HG02970 (cell line): ENCODE results near the gene SGPP2.
"Not testable (repeated sequence)": the region's sequence is repeated elsewhere in the genome, so short reads cannot be mapped to it uniquely, and the experiment has no call there.

Experiments used
- ATAC-seq: cut with Tn5 transposase; IDR thresholded peaks from one replicate; pipeline ENCODE4 v1.9.1; 2021; ENCODE audit warnings: mild to moderate bottlenecking, moderate library complexity, moderate number of reproducible peaks; ENCODE audit not compliant: unreplicated experiment, low FRiP score

Gene SGPP2

DNA sequence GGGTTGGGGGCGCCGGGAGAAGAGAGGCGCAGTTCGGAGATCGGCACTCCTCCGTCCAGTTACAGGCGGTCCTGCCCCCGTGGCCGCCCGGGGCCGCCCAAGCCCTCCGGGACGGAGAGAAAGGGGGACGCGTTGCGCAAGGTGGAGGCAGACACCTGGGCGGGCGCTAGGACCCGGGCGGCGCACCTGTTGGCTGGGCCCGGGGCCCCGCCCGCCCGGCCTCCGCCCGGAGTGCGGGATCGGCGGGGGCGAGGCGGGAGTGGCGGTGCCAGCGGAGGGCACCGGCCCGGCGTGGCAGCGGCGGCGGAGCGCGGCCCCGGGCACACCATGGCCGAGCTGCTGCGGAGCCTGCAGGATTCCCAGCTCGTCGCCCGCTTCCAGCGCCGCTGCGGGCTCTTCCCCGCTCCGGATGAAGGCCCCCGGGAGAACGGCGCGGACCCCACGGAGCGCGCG lies at the start of gene SGPP2:
SGPP2 (plus strand) TSS at position 268 of the 453 bp plus-strand sequence; CDS start at position 328, 60 bp downstream.
- ATAC-seq, result no peak

- ATAC-seq, result no peak
Measured at GRCh38 chr2:222375798-222376197, 48.5 kb upstream of the SGPP2 start.

GRCh38 chr2:222380456-222380855 lies 43.9 kb upstream of the SGPP2 start:
- no peak for ATAC-seq

GRCh38 chr2:222381566-222381965 lies 42.8 kb upstream of the SGPP2 start:
- ATAC-seq, result no peak

GRCh38 chr2:222383255-222383654 lies 41.1 kb upstream of the SGPP2 start:
- no peak for ATAC-seq

DNA sequence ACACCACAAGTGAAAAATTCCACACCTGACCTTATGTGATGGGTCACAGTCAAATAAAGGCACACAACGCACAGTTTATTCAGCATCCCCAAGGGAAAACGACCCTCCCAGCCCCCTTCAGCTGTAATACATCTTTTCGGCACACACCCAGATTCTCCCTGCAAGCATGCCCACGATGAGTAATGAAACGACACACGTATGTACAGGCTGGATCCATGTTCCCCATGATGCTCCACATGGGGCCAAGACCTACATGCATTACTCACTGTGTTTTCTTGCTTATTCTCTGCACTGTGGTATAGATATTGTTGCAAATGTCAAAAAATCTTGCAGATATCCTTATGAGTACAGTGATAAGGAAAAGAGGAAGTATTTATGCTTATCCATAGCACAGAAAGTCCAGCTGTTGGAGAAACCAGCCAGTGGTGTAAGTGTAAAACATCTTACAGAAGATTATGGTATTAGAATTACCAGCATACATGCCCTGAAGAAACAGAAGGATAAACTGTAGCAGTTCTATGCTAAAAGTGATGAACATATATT lies 32.5 kb upstream of the SGPP2 start:
- ATAC-seq, result no peak

GRCh38 chr2:222393733-222394267 lies 30.5 kb upstream of the SGPP2 start:
- ATAC-seq, result no peak

DNA sequence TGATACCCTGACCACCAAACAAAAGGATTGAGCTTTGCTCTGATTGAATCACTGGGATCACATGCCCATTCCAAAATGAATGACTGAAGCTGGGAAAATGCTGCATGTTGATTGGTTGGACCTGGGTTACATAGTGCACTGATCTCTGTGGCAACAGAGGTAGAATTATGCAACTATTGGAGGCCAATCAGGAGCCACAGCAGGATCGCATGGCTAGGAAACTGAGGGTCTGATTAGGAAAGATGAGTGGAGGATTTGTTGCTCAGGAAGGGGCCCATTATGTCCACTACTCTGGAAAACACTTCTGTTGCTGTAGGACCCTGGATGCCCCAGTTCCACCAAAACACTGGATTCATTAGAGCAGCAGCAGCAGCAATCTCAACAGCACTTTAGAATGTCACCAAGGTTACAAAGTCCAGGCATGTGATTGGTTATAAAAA lies 25.9 kb upstream of the SGPP2 start:
- ATAC-seq, result no peak

GRCh38 chr2:222399038-222399783 lies 25.1 kb upstream of the SGPP2 start:
- no peak for ATAC-seq

DNA sequence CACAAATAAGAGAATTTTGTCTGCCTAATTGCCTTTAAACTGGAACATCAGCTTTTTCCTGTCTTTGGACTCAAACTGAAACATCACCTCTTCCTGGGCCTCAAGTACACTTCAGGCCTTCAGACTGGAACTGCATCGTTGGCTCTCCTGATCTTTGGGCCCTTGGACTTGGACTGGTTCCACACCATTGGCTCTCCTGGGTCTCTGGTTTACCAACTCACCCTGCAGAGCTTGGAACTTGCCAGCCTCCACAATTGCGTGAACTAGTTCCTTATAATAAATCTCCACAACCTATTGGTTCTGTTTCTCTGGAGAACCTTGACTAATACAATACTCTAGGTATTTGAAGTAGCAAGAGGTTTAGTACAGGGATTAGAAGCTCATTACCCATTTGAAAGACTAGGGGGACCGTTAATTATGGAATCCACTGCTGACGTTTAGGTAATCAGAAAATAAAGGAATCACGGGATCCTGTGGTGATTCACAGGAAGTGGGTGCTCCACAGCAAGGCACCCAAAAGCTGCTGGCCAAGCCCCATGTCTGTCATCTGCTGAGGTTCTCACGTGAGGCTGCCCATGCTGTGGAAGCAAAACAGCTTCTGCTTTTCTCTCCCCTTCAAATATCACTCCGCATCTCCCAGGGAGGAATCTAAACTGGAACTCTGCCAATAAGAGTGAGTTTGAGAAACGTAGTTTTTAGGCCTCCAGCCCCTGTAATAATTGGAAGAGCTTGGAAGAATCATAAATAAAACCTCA lies 20.0 kb upstream of the SGPP2 start:
- no peak for ATAC-seq

DNA sequence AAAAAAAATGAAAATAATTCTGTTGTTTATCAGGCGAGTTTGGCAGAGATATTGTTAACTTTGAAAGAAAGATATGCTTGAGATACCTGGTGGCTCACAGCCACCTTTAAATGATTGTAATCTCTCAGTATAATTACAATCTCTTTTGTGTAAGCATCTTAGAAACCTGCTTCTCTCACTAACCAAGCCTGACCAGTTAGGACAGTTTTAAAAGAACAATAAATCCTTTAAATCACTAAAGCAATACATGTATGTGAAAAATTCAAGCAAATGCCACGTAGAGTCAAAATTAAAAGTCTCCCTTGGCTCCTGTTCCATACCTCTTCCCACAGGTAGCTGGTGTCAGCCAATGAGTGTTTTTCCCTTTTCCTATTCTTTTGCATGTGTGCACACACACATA lies 15.7 kb upstream of the SGPP2 start:
- ATAC-seq, result no peak

DNA sequence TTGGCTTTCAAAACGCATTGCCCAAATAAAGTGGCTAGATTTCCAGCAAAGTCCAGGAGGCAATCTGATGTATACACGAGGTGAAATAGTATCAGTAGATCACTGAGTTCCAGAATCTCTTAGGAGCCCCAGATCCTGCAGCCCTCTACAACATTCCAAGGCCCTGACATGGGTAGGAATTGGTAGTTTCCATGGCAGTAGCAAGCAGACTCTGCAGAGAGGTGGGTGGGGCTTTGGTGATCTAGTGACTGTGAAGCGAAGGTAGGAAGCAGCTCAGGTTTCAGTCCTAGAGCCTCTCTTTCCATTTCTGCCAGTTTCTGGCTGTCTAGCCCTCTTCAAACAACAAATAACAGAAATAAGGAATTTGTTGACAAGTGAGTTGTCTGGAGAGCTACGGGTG lies 13.8 kb upstream of the SGPP2 start:
- ATAC-seq, result no peak

GRCh38 chr2:222412334-222412733 lies 12.0 kb upstream of the SGPP2 start:
- ATAC-seq, result not testable (repeated sequence)

DNA sequence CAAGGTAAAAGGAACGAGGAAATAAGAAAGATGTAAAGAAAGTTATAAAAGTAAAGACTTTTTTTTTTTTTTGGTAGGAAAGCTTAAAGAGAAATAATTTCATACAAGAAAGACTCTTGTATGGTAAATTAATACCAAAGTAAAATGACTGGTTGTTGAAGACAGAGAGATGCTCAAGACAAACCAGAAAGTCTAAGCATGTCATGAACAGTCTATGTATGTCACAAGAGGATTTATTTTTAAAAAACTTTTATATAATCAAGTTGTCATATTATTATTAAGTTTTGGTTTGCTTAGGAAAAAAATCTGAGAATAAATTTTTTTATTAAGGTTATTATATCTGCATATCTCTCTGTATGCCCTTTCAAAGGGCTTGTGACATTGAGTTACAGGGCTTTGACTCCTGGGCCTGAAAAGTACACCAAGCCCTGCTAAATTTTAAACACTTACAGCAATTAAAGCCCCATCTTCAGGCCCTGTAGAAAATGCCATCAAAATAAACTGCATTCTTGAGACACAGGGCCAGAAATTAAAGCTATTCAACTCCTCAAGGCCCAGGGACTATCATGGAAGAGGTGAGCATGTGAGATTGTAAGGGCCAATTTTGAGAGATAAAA lies 10.9 kb upstream of the SGPP2 start:
- ATAC-seq, result no peak

GRCh38 chr2:222418739-222419138 lies 5.6 kb upstream of the SGPP2 start:
- no peak for ATAC-seq

GRCh38 chr2:222420508-222420907 lies 3.8 kb upstream of the SGPP2 start:
- no peak for ATAC-seq

DNA sequence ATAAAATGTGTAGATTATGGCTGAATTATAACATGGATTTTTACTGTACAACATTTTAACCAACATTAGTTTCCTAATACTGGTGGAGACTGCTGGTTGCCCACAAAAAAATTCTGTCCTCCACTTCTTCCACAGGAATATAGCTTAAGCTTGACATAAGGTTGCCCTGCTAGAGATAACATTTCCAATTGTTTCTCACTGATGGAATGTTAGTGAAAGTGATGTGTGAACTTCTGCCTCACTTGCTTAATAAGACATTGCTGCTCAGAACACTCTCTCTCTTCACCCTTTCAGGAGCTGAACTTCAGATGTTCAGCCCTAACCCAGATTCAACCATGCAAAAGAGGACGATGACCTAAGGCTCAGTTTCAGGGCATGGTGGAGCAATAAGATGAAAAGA lies 2.7 kb upstream of the SGPP2 start:
- no peak for ATAC-seq

GRCh38 chr2:222423186-222423585 lies 1.2 kb upstream of the SGPP2 start:
- no peak for ATAC-seq

DNA sequence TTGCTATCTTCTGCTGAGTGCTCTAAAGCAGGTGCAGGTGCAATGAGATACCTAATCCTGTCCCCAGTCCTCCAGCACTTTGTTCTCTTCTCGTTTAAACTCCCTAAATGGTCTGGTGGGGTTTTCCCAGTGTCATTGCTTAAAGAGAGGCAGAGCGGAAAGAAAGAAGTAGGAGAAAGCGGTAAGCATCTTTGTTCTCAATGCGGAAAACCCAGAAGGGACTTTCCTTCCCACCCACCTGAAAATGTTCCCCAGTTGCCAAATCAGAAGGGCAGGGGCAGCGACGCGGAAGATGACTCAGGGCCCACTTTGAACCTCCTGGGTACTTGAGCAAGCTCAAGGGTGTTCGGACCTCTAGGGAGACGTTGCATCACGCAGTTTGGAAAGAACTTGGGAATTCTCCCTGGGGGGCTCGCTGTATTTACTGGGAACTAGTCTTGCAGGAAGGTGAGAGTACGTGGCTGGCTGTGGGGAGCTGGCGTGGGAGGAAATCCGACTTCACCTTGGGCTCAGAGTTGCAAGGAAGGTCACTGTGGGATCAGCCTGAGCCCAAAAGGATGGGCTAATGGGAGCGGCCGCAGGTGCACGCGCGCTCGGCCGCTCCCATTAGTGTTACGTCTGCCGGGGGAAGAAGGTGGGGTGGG lies 589 bp upstream of the SGPP2 start:
- ATAC-seq, result no peak
